Peyer's patch (tissue), 4 donors: ENCODE measurements around the gene BTG1. TPM values are rescaled to one million over a fixed set of nuclear protein-coding genes. Genes with fewer than 3 reads are reported as not detected.
A peak's percentile ranks its signal among the peaks of the same experiment; 100 is the strongest.

ENCODE experiments used
- DNase-seq, 3 donors: peaks; one replicate each; pipeline ENCODE4 v3.0.0-alpha.2; 2017 to 2019
- H3K27ac ChIP-seq, 4 donors: fragments of 200-600 bp; sonication (generic); one replicate each; pipeline ENCODE4 v1.5.1; 2016 to 2019
- H3K27me3 ChIP-seq, 2 donors: fragments of 200-600 bp; sonication (generic); one replicate each; pipeline ENCODE4 v1.5.1; 2019
- H3K36me3 ChIP-seq, 3 donors: fragments of 200-600 bp; sonication (generic); one replicate each; pipeline ENCODE4 v1.5.1; 2016 to 2019
- H3K4me1 ChIP-seq, 4 donors: fragments of 200-600 bp; sonication (generic); one replicate each; pipeline ENCODE4 v1.5.1; 2016 to 2019
- H3K4me3 ChIP-seq, 4 donors: fragments of 200-600 bp; sonication (generic); 1 replicate in 3 of 4; 2 replicates in 1 of 4; pipeline ENCODE4 v1.5.1; 2016 to 2019; ENCODE audit warnings: mild to moderate bottlenecking in 1 of 4
- H3K9me3 ChIP-seq, 4 donors: fragments of 200-600 bp; sonication (generic); one replicate each; pipeline ENCODE4 v1.5.1; 2016 to 2019; ENCODE audit warnings: mild to moderate bottlenecking in 1 of 4
- POLR2A ChIP-seq, 2 donors: fragments of 450-650 bp; IDR thresholded peaks; one replicate each; pipeline ENCODE4 v1.5.1; 2017; ENCODE audit warnings: antibody characterized with exemption in 2 of 2, mild to moderate bottlenecking in 2 of 2, moderate library complexity in 2 of 2
- total RNA-seq, 4 donors: library from RNA; depleted of rRNA; stranded (reverse); fragments of >200 nt; gene quantifications; one replicate each; pipeline ENCODE4 v1.1.0, GENCODE V29; 2016
- TF ChIP-seq, protein P1 (sequence below), 6 experiments: fragments of 450-650 bp in 4 of 6; fragments of 200-600 bp in 2 of 6; sonication (generic) in 1 of 6; IDR thresholded peaks; one replicate each; pipeline ENCODE4 v1.5.1; 2017 to 2019; ENCODE audit warnings: antibody characterized with exemption in 6 of 6, mild to moderate bottlenecking in 3 of 6, moderate library complexity in 1 of 6

BTG1 gene
- total RNA-seq, 4 donors from 2014 or later = 49.2 to 111 (median 69.2) TPM

GRCh38 chr12:92144631-92145480, 790 bp downstream of the BTG1 start:
- no peaks in the 10 kb centered on the region for H3K4me1 ChIP-seq
- peak overlapping the region; percentile 62 to 96 (median 88) for H3K4me3 ChIP-seq
- DNase-seq = peak in 2 of 3 donors; percentile 79 to 82
- no peaks in the 10 kb centered on the region for H3K27me3 ChIP-seq
- H3K36me3 ChIP-seq = peaks cover 0 to 21% (median 0%) of the 10 kb centered on the region in 3 donors
- TF ChIP-seq, protein P1, sequence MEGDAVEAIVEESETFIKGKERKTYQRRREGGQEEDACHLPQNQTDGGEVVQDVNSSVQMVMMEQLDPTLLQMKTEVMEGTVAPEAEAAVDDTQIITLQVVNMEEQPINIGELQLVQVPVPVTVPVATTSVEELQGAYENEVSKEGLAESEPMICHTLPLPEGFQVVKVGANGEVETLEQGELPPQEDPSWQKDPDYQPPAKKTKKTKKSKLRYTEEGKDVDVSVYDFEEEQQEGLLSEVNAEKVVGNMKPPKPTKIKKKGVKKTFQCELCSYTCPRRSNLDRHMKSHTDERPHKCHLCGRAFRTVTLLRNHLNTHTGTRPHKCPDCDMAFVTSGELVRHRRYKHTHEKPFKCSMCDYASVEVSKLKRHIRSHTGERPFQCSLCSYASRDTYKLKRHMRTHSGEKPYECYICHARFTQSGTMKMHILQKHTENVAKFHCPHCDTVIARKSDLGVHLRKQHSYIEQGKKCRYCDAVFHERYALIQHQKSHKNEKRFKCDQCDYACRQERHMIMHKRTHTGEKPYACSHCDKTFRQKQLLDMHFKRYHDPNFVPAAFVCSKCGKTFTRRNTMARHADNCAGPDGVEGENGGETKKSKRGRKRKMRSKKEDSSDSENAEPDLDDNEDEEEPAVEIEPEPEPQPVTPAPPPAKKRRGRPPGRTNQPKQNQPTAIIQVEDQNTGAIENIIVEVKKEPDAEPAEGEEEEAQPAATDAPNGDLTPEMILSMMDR (IDR thresholded peaks at IDR 0.05) = peak in 1 of 6 experiments; percentile 7
- TF ChIP-seq POLR2A (IDR thresholded peaks at IDR 0.05) = peak; percentile 34 to 69
- peak overlapping the region; percentile 96 to 99 (median 98) for H3K27ac ChIP-seq
- H3K9me3 ChIP-seq = no peaks in the 10 kb centered on the region

DNA sequence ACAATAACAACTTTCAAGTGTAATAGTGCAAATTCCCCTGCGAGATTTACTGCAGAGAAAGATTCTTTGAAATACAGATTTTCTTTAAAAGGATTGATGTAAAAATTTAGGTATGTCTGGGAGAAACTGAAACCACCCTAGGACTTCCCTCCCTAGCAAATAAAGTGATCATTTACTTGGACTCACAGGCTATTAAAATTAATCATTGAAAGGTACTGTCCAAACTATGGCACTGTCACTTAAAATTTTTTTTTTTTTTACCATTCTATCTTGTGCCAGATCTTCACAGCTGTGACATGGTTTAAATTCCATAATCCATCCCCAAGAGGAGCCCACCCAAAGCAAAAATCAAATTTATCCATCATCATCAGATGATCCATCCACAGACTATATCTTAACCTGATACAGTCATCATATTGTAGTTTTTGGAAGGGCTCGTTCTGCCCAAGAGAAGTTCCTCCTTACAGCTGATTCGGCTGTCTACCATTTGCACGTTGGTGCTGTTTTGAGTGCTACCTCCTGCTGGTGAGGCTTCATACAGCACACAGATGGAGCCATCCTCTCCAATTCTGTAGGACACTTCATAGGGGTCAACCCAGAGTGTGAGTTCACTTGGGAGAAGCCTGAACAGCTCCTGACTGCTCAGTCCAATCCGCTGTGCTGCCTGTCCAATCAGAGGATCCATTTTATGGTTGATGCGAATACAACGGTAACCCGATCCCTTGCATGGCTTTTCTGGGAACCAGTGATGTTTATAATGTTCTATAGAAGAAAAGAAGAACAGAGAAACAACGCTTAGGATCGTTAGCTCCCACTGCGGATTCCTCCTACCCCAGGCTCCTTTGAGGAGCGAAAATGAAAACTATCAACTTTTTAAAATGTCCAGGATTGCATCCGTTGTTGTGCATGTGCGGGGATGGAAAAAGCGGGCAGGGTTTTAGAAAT, 1.7 kb downstream of the BTG1 start:
- Histone ChIP-seq H3K36me3 (peaks cover 0 to 21% (median 0%) of the 10 kb centered on the region in 3 donors), H3K27me3 (no peaks in the 10 kb centered on the region), H3K4me3 (peak overlapping the region; percentile 62 to 96 (median 88)), H3K27ac (peak overlapping the region; percentile 96 to 99 (median 98)), H3K9me3 (no peaks in the 10 kb centered on the region), H3K4me1 (peaks cover 0 to 4% (median 0%) of the 10 kb centered on the region in 4 donors)
- DNase-seq = peak; percentile 59 to 91 (median 71)
- peak in 1 of 2 donors; percentile 56 for TF ChIP-seq POLR2A (IDR thresholded peaks at IDR 0.05)
- TF ChIP-seq, protein P1 (IDR thresholded peaks at IDR 0.05) = peak; percentile 67 to 91 (median 80)

- H3K4me3 ChIP-seq = peak overlapping the region; percentile 62 to 96 (median 88)
- H3K27ac ChIP-seq = peak overlapping the region; percentile 96 to 99 (median 98)
- H3K9me3 ChIP-seq = no peaks in the 10 kb centered on the region
- DNase-seq = no peak
- TF ChIP-seq POLR2A (IDR thresholded peaks at IDR 0.05) = no peak
- TF ChIP-seq, protein P1 (IDR thresholded peaks at IDR 0.05) = no peak
- peaks cover 0 to 11% (median 0%) of the 10 kb centered on the region in 4 donors for H3K4me1 ChIP-seq
- peaks cover 0 to 21% (median 0%) of the 10 kb centered on the region in 3 donors for H3K36me3 ChIP-seq
- H3K27me3 ChIP-seq = no peaks in the 10 kb centered on the region
These were observed 2.4 kb downstream of the BTG1 start for GRCh38 chr12:92143258-92143657.

DNA sequence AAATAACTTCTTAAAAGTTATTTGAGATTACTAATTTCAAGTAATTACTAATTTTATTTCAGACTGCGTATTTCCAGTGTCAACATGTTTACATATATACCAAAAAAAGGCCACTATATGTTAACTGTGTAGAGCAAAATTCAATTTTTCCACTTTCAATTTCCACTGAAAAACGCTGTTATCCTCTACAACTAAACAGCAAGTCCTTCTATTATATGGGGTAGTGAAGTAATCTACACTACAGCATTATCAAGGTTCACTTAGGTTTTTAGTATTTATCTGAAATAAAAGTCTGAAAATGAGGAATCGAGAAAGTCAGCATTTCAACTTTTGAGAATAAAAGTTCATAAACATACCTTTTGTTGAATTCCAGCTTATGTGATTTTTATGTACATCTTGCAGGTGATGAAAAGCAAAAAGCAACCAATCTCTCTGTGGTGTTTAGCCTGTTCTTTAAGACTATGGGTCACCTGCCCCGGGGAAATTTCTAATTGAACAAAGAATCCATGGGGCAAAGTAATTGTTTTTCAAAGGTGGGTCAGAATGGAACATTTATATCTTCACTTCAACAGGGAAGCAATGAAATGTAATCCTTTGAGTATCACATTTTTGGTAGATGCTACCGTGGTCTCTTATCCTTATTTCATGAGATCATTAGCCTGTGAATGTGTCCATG, 3.3 kb downstream of the BTG1 start:
- peak overlapping the region; percentile 96 to 99 (median 98) for H3K27ac ChIP-seq
- H3K9me3 ChIP-seq = no peaks in the 10 kb centered on the region
- no peaks in the 10 kb centered on the region for H3K27me3 ChIP-seq
- peaks cover 0 to 20% (median 0%) of the 10 kb centered on the region in 4 donors for H3K4me1 ChIP-seq
- TF ChIP-seq, protein P1 (IDR thresholded peaks at IDR 0.05) = no peak
- TF ChIP-seq POLR2A (IDR thresholded peaks at IDR 0.05) = no peak
- peak overlapping the region; percentile 62 to 96 (median 88) for H3K4me3 ChIP-seq
- peaks cover 0 to 21% (median 0%) of the 10 kb centered on the region in 3 donors for H3K36me3 ChIP-seq
- DNase-seq = no peak
